ENCODE measurements around the gene CDH13.

GRCh38 chr16:83365166-83365565 lies 738.4 kb downstream of the CDH13 start:
- TF ChIP-seq POLR2AphosphoS5 (IDR thresholded peaks at IDR 0.05; ENCODE audit: borderline replicate concordance, low read depth, low read length) (no peak), EZH2 (IDR thresholded peaks at IDR 0.05) (no peak)

Measured in SK-N-MC (cell line).